Common myeloid progenitor, CD34-positive (primary cell): Measurements from ENCODE around the gene PPP1R15B.
A peak's percentile ranks its signal among the peaks of the same experiment; 100 is the strongest.

Experiments used
- CTCF ChIA-PET: fragments of 350-600 bp; sonication (Branson Sonifier 250); formaldehyde crosslinking; loops from one replicate; lab custom pipeline; 2021; ENCODE audit warnings: antibody characterized with exemption; lab: Charles Lee
- POLR2A ChIA-PET: fragments of 350-600 bp; sonication (Branson Sonifier 250); formaldehyde crosslinking; loops from one replicate; lab custom pipeline; 2021; ENCODE audit warnings: antibody characterized with exemption; lab: Charles Lee
- DNase-seq, 3 donors: peaks; one replicate each; pipeline versions ENCODE4 v3.0.0 to v3.0.0-alpha.2; 2013
- H3K27ac ChIP-seq, 2 experiments: 1 replicate in 1 of 2; 2 replicates in 1 of 2; pipeline ENCODE4 v1.7.0; 2013; ENCODE audit warnings: inconsistent platforms in 2 of 2, low read length in 2 of 2, mild to moderate bottlenecking in 2 of 2, low read depth in 1 of 2, moderate library complexity in 1 of 2; ENCODE audit not compliant: severe bottlenecking in 2 of 2, insufficient read depth in 1 of 2, poor library complexity in 1 of 2
- H3K27me3 ChIP-seq, 5 experiments: replicated peaks in 2 of 5; 1 replicate in 3 of 5; 2 replicates in 2 of 5; pipeline versions ENCODE4 v1.6.1 to v1.7.0; 2013; ENCODE audit warnings: low read length in 4 of 5, mild to moderate bottlenecking in 2 of 5, moderate library complexity in 2 of 5, inconsistent platforms in 1 of 5; ENCODE audit not compliant: insufficient read depth in 5 of 5, control insufficient read depth in 4 of 5
- H3K36me3 ChIP-seq, 4 experiments: 1 replicate in 2 of 4; 2 replicates in 2 of 4; pipeline versions ENCODE4 v1.6.1 to v1.7.0; 2013; ENCODE audit warnings: low read length in 3 of 4, control low read depth in 1 of 4, mild to moderate bottlenecking in 1 of 4; ENCODE audit not compliant: control insufficient read depth in 4 of 4, insufficient read depth in 4 of 4
- H3K4me1 ChIP-seq, 4 experiments: 1 replicate in 3 of 4; 2 replicates in 1 of 4; pipeline versions ENCODE4 v1.6.1 to v1.7.1; 2013; ENCODE audit warnings: low read length in 3 of 4, mild to moderate bottlenecking in 3 of 4, control low read depth in 1 of 4, inconsistent platforms in 1 of 4, moderate library complexity in 1 of 4; ENCODE audit not compliant: control insufficient read depth in 4 of 4, insufficient read depth in 4 of 4; ENCODE audit errors: control extremely low read depth in 1 of 4
- H3K4me3 ChIP-seq, 7 experiments: 1 replicate in 4 of 7; 2 replicates in 3 of 7; pipeline versions ENCODE4 v1.5.1 to v1.7.0; 2013; ENCODE audit warnings: mild to moderate bottlenecking in 7 of 7, low read length in 6 of 7, moderate library complexity in 6 of 7, inconsistent platforms in 2 of 7, low read depth in 2 of 7, control low read depth in 1 of 7; ENCODE audit not compliant: insufficient read depth in 4 of 7, control insufficient read depth in 1 of 7; ENCODE audit errors: extremely low read depth in 1 of 7
- H3K9me3 ChIP-seq, 5 experiments: 1 replicate in 4 of 5; 2 replicates in 1 of 5; pipeline versions ENCODE4 v1.6.1 to v1.7.1; 2013; ENCODE audit warnings: low read length in 4 of 5, mild to moderate bottlenecking in 2 of 5, inconsistent platforms in 1 of 5, low read depth in 1 of 5, moderate library complexity in 1 of 5; ENCODE audit not compliant: control insufficient read depth in 4 of 5, insufficient read depth in 2 of 5; ENCODE audit errors: control extremely low read depth in 1 of 5
- WGBS: methylation state at CpG from one replicate; pipeline ENCODE4 v1.1.5; 2013; ENCODE audit not compliant: insufficient coverage; 5-methylcytosine and 5-hydroxymethylcytosine counted together

Gene PPP1R15B

DNA sequence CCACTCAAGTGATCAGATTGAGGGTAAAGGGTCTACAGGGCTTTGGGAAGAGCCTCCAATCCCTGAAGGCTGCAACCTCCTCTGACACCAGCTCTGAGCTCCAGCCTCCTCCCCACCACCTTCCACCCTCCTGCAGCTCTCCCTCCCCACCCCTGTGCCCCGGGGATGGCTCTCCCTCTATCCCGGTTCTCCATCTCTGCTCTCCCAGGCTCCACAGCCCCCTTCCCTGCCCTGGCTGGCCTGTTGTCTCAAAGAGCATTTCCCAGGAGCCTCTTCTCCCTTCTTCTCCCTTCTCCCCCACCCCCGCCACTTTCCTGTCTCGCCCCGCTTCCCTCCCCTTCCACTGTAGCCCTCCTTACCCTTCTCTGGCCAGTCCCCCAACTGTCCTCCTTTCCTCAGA, 53.0 kb downstream of the PPP1R15B start:
- CTCF ChIA-PET = interaction anchor here (1.2 to 9.5 kb wide), 15 partner anchors 12 to 193 kb away, joined by 4 to 314 read pairs (median 8); partner anchors contain the start of genes GOLT1A and REN

DNA sequence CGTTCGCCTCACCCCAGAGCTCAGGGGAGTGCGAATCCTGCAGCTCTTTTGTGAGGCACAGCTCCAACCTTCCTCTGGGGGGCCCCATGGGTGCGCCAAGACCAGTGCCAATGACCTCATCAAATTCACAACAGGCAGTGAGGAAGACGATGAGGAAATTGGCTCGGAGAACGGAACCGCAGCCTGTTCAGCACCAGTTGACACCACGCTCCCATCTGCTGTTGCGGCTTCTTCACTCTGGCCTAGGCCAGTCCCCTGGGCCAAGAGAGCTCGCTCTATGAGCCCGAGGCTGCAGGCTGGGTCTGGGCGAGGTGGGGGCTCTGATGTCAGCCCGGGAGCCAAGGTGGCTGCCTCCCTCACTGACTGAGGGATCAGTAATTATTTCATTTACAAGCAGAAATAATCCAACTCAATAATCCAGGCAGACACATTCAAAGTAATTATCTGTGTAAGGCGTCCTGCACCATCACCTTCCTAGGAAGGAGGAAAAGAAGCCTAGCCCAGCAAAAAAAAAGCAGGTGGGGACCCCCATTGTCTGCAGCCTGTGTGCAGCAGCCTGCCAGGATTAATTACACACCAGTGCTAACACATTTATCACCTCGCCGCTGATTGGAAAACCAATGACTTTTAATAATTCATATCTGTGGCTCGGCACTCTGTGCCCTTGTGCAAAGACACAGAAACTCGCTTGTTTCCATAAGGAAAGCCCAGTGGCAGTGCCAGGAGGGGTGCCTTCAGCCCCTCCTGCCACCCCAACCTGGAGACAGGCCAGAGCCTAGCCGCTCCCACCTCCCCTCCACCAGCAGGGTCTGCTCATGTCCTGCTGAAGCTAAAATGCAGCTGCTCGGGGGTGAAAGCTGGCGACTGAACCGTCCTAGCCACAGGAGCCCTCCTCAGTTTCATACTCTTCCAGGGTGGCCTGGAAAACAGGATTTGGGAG, 53.8 kb downstream of the PPP1R15B start:
- Histone ChIP-seq H3K4me1 (peaks cover 0 to 60% (median 48%) of the 10 kb centered on the region in 4 experiments), H3K9me3 (no peaks in the 10 kb centered on the region), H3K4me3 (peak overlapping the region in 3 of 7 experiments; percentile 8 to 26 (median 24)), H3K36me3 (no peaks in the 10 kb centered on the region), H3K27me3 (no peaks in the 10 kb centered on the region), H3K27ac (no peak overlapping the region)
- peak; percentile 59 to 84 (median 83) for DNase-seq
- ChIA-PET POLR2A (interaction anchor here (1.0 kb wide), 1 partner anchor 9 kb away, joined by 3 read pairs; no protein-coding TSS in a partner anchor), CTCF (interaction anchor here (0.7 to 9.5 kb wide), 14 partner anchors 12 to 193 kb away, joined by 3 to 314 read pairs (median 4); partner anchors contain the start of genes GOLT1A and REN)
- WGBS = 31% methylated on average over 21 of the region's 23 CpGs

More for the DNA sequence above, 53.0 kb downstream of the PPP1R15B start:
- no peak for DNase-seq
- no peaks in the 10 kb centered on the region for H3K27me3 ChIP-seq
- POLR2A ChIA-PET = no interaction called here
- H3K4me1 ChIP-seq = peaks cover 0 to 67% (median 55%) of the 10 kb centered on the region in 4 experiments
- 0% methylated on average over 2 of the region's 5 CpGs for WGBS
- no peaks in the 10 kb centered on the region for H3K36me3 ChIP-seq
- H3K27ac ChIP-seq = no peak overlapping the region
- H3K9me3 ChIP-seq = no peaks in the 10 kb centered on the region
- no peak overlapping the region for H3K4me3 ChIP-seq

DNA sequence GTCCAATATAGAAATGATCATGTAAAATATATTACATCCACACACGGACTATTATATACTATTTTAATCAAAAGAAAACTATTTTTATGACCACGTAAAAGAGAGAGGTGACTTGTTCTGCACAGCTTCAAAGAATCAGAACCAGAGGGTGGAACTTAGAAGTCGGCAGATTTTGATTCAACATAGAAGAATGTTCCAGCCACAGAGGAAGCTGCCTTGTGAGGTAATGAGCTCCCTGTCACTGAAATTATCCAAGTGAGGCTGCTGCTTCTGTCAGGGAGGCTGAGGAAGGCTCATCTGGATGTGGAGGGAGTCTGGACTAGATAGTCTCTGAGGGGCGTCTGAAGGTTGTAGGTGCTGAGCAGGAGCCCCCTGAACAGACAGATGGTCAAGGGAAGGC, 54.6 kb downstream of the PPP1R15B start:
- Histone ChIP-seq H3K9me3 (no peaks in the 10 kb centered on the region), H3K4me3 (no peak overlapping the region), H3K36me3 (no peaks in the 10 kb centered on the region), H3K27ac (no peak overlapping the region), H3K27me3 (no peaks in the 10 kb centered on the region), H3K4me1 (peaks cover 0 to 52% (median 41%) of the 10 kb centered on the region in 4 experiments)
- POLR2A ChIA-PET = interaction anchor here (1.0 kb wide), 1 partner anchor 9 kb away, joined by 3 read pairs; no protein-coding TSS in a partner anchor
- no peak for DNase-seq
- CTCF ChIA-PET = interaction anchor here (0.7 to 9.5 kb wide), 11 partner anchors 13 to 192 kb away, joined by 3 to 314 read pairs (median 4); partner anchors contain the start of gene REN
- 62% methylated on average over 2 of the region's 4 CpGs for WGBS

DNA sequence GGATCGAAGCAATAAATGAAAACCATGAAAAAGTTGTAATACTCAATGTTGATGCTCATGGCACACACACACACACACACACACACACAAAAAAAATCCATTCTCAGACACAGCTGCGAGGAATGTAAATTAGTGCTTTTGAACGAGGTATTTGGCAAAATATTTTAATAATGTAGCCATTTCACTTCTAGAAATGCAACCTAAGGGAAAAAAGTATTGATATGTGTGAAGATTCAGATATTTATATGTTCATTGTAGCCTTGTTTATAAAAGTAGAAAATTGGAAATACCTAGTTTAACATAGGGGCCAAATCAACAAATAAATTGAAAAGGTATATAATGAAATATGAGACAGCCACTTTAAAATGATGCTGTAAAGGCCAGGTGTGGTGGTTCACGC, 55.7 kb downstream of the PPP1R15B start:
- Histone ChIP-seq H3K4me3 (no peak overlapping the region), H3K9me3 (no peaks in the 10 kb centered on the region), H3K27ac (no peak overlapping the region), H3K36me3 (no peaks in the 10 kb centered on the region), H3K4me1 (peaks cover 3 to 47% (median 34%) of the 10 kb centered on the region in 4 experiments), H3K27me3 (no peaks in the 10 kb centered on the region)
- WGBS = 100% methylated on average over 1 of the region's 4 CpGs
- ChIA-PET CTCF (interaction anchor here (0.9 kb wide), 1 partner anchor 24 kb away, joined by 3 read pairs; no protein-coding TSS in a partner anchor), POLR2A (no interaction called here)
- DNase-seq = no peak

DNA sequence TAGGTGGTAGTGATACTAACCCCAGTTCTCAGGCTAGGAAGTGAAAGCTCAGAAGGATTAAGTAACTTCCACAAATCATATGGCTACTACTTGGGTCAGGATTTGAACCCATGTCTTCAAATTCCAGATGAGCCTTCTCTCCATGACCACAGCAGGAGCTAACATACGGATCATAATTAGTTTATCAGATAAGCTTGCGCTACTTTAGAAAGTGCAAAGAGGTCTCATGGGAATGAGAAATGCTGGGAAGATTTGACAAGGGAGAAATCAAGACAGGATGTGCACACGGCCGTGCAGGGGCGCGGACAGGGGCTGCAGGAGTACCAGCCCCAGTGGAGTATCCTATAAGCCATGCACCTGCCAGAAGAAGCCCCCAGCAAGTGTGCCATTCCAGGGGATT, 57.0 kb downstream of the PPP1R15B start:
- DNase-seq = no peak
- Histone ChIP-seq H3K27me3 (no peaks in the 10 kb centered on the region), H3K27ac (no peak overlapping the region), H3K4me3 (no peak overlapping the region), H3K4me1 (peaks cover 3 to 43% (median 26%) of the 10 kb centered on the region in 4 experiments), H3K9me3 (no peaks in the 10 kb centered on the region), H3K36me3 (no peaks in the 10 kb centered on the region)
- 100% methylated on average over 1 of the region's 6 CpGs for WGBS
- POLR2A ChIA-PET = no interaction called here
- CTCF ChIA-PET = interaction anchor here (1.0 to 2.6 kb wide), 7 partner anchors 12 to 192 kb away, joined by 3 to 12 read pairs (median 5); no protein-coding TSS in a partner anchor
